Stimulated activated CD8-positive, alpha-beta memory T cell treated with anti-CD3 and anti-CD28 coated beads, Interleukin-15, amount 100 ng/mL, for 4 hours (primary cell): ENCODE measurements around the gene PUM2.
"Not testable (repeated sequence)": the region's sequence is repeated elsewhere in the genome, so short reads cannot be mapped to it uniquely, and the experiment has no call there.

ENCODE experiments used
- DNase-seq, 2 donors: peaks; one replicate each; pipeline ENCODE4 v3.0.0-alpha.2; 2020; ENCODE audit warnings: low read depth in 2 of 2

PUM2 gene

GRCh38 chr2:20371323-20372025 lies 20.8 kb upstream of the PUM2 start:
- no peak for DNase-seq

- DNase-seq: no peak
Observed at GRCh38 chr2:20370191-20370590, 19.5 kb upstream of the PUM2 start.

DNA sequence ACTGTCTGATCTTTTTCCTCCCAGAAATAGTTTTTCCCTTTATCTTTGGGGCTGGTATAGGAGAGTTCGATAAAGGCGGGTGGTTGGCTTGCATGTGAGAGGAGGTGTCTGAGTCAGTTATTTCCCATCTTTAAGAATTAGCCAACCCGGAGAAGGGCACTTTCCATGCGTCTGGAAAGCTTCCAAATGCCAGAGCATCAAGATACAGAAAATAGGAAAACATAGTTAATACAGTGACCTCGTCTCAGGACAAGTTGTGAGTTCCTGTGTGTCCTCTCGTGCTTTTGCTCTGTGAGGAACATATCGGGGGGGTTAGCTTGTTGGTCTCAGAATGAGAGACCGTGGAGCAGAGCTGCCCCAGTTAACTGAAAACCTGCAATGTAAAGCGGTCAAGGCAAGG lies 18.7 kb upstream of the PUM2 start:
- no peak for DNase-seq

- DNase-seq: no peak
Observed at GRCh38 chr2:20368706-20369105, 18.1 kb upstream of the PUM2 start.

GRCh38 chr2:20367929-20368328 lies 17.3 kb upstream of the PUM2 start:
- DNase-seq: not testable (repeated sequence)

GRCh38 chr2:20366672-20367116 lies 16.1 kb upstream of the PUM2 start:
- DNase-seq: no peak

DNA sequence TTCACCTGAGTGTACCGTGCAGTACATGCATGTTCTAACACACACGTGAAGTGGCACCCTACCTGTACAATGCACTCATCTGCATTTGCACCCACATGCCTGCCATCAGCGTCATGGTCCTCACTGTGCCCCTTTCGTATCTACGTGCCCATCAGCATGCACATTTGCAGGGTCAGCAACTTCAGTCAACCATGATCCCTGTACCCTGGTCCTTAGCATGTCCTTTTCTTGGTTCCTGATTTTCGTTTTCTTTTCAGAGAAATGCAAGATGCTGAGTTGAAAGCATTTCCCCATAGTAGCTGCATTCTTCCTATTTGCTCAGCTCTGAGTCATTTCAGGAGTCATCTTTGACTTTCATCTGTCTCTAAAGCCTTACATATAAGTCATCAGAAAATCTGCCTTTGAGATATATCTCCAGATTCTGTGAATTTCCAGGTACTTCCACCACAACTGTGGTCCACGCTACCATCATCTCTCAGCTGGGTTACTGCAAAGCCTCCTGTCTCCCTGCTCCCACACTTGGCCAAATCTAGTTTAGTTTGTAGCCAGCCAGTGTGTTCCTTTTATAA lies 14.7 kb upstream of the PUM2 start:
- DNase-seq: no peak

DNA sequence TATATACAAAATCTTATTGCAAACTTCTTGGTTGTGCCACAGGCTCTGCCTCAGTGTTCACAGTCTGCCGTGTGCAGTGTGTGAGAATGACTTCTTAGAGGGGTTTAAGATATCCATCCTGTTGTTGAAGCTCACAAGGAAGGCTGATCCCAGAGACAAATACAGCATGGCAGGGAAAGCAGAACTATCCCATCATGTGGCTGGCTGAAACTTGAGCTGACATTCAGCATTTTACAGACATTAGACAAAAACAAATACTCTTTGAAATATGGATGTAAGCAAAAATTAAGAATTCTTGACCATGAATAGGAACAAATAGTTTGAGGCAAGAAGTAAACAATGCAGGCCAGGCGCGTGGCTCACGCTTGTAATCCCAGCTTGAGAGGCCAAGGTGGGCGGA lies 12.9 kb upstream of the PUM2 start:
- DNase-seq: no peak

DNA sequence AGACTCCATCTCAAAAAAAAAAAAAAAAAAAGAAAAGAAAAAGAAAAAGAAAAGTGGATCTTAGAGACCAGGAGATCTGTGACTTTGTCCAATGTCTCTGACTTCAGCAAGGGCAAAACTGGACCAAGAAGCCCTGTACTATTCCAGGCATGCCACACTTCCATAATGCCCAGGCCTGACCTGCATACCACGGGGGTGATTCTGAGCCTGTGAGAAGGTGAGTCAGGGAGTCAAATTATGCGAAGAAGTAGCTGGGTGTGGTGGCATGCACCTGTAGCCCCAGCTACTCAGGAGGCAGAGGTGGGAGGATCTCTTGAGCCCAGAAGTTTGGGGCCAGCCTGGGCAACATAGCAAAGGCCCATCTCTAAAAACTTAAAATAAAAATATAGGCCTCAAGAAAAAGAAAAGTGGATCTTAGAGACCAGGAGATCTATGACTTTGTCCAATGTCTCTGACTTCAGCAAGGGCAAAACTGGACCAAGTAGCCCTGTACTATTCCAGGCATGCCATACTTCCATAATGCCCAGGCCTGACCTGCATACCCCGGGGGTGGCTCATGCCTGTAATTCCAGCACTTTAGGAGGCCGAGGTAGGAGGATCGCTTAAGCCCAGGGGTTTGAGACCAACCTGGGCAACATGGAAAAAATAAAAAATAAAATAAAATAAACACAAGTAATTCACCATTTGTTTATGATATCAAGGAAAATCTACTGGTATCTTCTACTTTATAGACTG lies 12.2 kb upstream of the PUM2 start:
- no peak for DNase-seq

- no peak for DNase-seq
Observed at GRCh38 chr2:20361893-20362292, 11.2 kb upstream of the PUM2 start.

- no peak for DNase-seq
Observed at GRCh38 chr2:20359096-20359495, 8.5 kb upstream of the PUM2 start.

GRCh38 chr2:20357638-20358389 lies 7.2 kb upstream of the PUM2 start:
- no peak for DNase-seq

DNA sequence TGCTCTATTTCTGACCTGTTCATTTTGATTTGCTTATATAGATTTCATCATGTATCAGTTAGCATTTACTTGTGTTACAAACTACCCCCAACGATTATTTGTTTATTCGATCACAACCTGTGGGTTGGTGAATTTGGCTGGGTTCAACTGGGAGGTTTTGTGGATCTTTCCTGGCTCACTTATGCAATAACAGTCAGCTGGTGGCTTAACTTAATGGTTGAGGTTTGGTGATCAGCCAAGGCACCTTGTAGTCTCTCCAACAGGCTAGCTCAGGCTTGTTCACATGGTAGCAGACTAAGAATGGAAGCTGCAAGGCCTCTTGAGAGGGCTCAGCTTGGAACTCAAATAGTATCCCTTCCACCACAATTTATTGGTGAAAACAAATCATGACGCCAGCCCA lies 5.4 kb upstream of the PUM2 start:
- no peak for DNase-seq

- DNase-seq: no peak
Observed at GRCh38 chr2:20355131-20355530, 4.5 kb upstream of the PUM2 start.

- DNase-seq: no peak
Observed at GRCh38 chr2:20353241-20353992, 2.8 kb upstream of the PUM2 start.

- no peak for DNase-seq
Observed at GRCh38 chr2:20352581-20353216, 2.1 kb upstream of the PUM2 start.

DNA sequence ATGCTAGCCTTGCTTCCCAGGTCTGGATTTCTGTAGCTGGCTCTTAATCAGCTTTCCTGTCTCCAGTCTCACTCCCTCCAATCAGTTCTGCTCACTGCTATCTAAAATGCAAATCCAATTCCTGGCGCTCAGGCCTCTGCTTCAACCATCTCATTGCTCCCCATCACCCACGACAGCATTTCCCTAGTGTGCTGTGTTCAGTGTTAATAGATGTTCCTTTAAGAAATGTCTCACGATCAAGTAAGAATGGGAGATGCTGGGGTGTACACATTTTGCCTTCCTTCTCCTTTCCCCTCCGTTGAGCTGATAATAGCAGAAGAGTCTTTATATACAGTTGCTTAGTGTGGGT lies 1.6 kb upstream of the PUM2 start:
- DNase-seq: no peak

GRCh38 chr2:20351555-20352229 lies 1.0 kb upstream of the PUM2 start:
- DNase-seq: no peak

DNA sequence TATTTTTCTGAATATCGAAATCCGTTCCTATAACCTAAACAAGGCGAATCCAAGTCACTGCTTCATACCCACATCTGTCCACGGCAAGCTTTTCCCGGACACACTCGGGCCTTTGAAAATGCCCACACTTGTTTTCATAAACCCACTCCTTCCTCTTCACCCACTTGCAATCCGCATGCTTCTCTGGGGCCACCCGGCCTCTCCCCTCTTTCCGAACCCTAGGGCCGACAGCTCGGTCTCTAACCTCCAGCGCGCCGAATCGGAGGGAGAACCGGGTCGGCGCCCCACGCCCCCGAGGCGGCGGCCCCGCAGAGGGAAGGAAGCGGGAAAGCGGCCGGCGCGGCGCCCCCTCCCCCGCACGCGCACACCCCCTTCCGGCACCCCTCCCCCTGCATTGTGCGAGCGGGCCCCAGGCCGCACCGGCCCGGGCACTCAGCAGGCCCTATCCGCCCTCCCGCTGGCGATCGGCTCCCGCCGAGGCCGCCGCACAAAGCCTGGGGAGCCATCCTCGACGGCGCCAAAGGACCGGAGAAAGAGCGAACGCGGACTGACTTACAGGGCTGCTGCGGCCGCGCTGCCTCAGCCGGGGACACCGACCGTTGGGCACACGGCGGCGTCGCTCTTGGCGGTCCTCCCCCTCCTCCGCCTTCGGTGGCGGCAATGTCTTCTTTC lies 467 bp downstream of the PUM2 start:
- DNase-seq: peak; percentile 15 to 48

GRCh38 chr2:20349513-20349921 lies 1.1 kb downstream of the PUM2 start:
- DNase-seq: no peak
